ENCODE measurements around the gene C12orf42.

C12orf42 gene

GRCh38 chr12:103421402-103421801 is 74.4 kb downstream of the C12orf42 start:
- DNase-seq (ENCODE audit: low spot score): no peak
- no peak for TF ChIP-seq CTCF (conservative IDR thresholded peaks at IDR 0.05; ENCODE audit: low read depth)
- POLR2A ChIA-PET (ENCODE audit: low non-redundant PET): no interaction called here
- no peak overlapping the region for H3K27ac ChIP-seq
- CTCF ChIA-PET: no interaction called here

- CTCF ChIA-PET: no interaction called here
- no peak overlapping the region for H3K27ac ChIP-seq
- no peak for TF ChIP-seq CTCF (conservative IDR thresholded peaks at IDR 0.05; ENCODE audit: low read depth)
- POLR2A ChIA-PET (ENCODE audit: low non-redundant PET): no interaction called here
- DNase-seq (ENCODE audit: low spot score): no peak
Observed at GRCh38 chr12:103415681-103416080, 80.1 kb downstream of the C12orf42 start.

GRCh38 chr12:103401421-103401820 is 94.3 kb downstream of the C12orf42 start:
- ChIA-PET POLR2A (ENCODE audit: low non-redundant PET) (no interaction called here), CTCF (interaction anchor here (0.6 to 1.8 kb wide), 2 partner anchors 147 to 255 kb away, joined by 3 to 7 read pairs; no protein-coding TSS in a partner anchor)
- no peak overlapping the region for H3K27ac ChIP-seq
- TF ChIP-seq CTCF (conservative IDR thresholded peaks at IDR 0.05; ENCODE audit: low read depth): no peak
- DNase-seq (ENCODE audit: low spot score): peak; percentile 60

GRCh38 chr12:103399986-103400385 is 95.8 kb downstream of the C12orf42 start:
- no peak overlapping the region for H3K27ac ChIP-seq
- TF ChIP-seq CTCF (conservative IDR thresholded peaks at IDR 0.05; ENCODE audit: low read depth): no peak
- POLR2A ChIA-PET (ENCODE audit: low non-redundant PET): no interaction called here
- CTCF ChIA-PET: no interaction called here
- no peak for DNase-seq (ENCODE audit: low spot score)

GRCh38 chr12:103397536-103397935 is 98.2 kb downstream of the C12orf42 start:
- DNase-seq (ENCODE audit: low spot score): no peak
- TF ChIP-seq CTCF (conservative IDR thresholded peaks at IDR 0.05; ENCODE audit: low read depth): no peak
- CTCF ChIA-PET: no interaction called here
- no peak overlapping the region for H3K27ac ChIP-seq
- POLR2A ChIA-PET (ENCODE audit: low non-redundant PET): no interaction called here

GRCh38 chr12:103392722-103393121 is 103.0 kb downstream of the C12orf42 start:
- no peak overlapping the region for H3K27ac ChIP-seq
- CTCF ChIA-PET: interaction anchor here (0.7 kb wide), 1 partner anchor 104 kb away, joined by 3 read pairs; no protein-coding TSS in a partner anchor
- no peak for DNase-seq (ENCODE audit: low spot score)
- TF ChIP-seq CTCF (conservative IDR thresholded peaks at IDR 0.05; ENCODE audit: low read depth): no peak
- POLR2A ChIA-PET (ENCODE audit: low non-redundant PET): no interaction called here

- TF ChIP-seq CTCF (conservative IDR thresholded peaks at IDR 0.05; ENCODE audit: low read depth): no peak
- POLR2A ChIA-PET (ENCODE audit: low non-redundant PET): no interaction called here
- CTCF ChIA-PET: no interaction called here
- no peak overlapping the region for H3K27ac ChIP-seq
- no peak for DNase-seq (ENCODE audit: low spot score)
Observed at GRCh38 chr12:103391103-103391502, 104.7 kb downstream of the C12orf42 start.
